Keratinocyte (primary cell): ENCODE results near the gene CNTNAP2. TPM values are rescaled to one million over a fixed set of nuclear protein-coding genes. Genes with fewer than 3 reads are reported as not detected.

Experiments used
- DNase-seq: peaks from one replicate; pipeline ENCODE4 v3.0.0-alpha.2; 2011; ENCODE audit warnings: low read depth, missing footprints, low spot score
- FAIRE-seq: peaks from 2 replicates; lab custom pipeline; 2011; peaks lifted over from hg19 to GRCh38; lab: Jason Lieb, UNC
- H2AFZ ChIP-seq: 2 replicates; pipeline ENCODE4 v1.6.0; 2012; ENCODE audit warnings: low read length, control low read depth, inconsistent platforms; ENCODE audit not compliant: control insufficient read depth
- H3K27ac ChIP-seq: 2 replicates; pipeline ENCODE4 v1.5.1; 2011; ENCODE audit warnings: low read length; ENCODE audit not compliant: control insufficient read depth, insufficient read depth
- H3K27me3 ChIP-seq: 3 replicates; pipeline ENCODE4 v1.6.0; 2011; ENCODE audit warnings: low read length; ENCODE audit not compliant: control insufficient read depth, insufficient read depth; ENCODE audit errors: extremely low read depth
- H3K36me3 ChIP-seq, 2 experiments: 2 replicates in 1 of 2; 3 replicates in 1 of 2; pipeline ENCODE4 v1.5.1; 2011; ENCODE audit warnings: low read length in 2 of 2, mild to moderate bottlenecking in 1 of 2; ENCODE audit not compliant: control insufficient read depth in 2 of 2, insufficient read depth in 2 of 2; ENCODE audit errors: extremely low read depth in 1 of 2
- H3K4me1 ChIP-seq: 3 replicates; pipeline ENCODE4 v1.5.1; 2011; ENCODE audit warnings: low read length; ENCODE audit not compliant: control insufficient read depth, insufficient read depth; ENCODE audit errors: extremely low read depth
- H3K4me2 ChIP-seq: 3 replicates; pipeline ENCODE4 v1.6.0; 2011; ENCODE audit warnings: low read depth, low read length; ENCODE audit not compliant: control insufficient read depth, insufficient read depth; ENCODE audit errors: extremely low read depth
- H3K4me3 ChIP-seq, 3 experiments: fragments of 200-600 bp in 1 of 3; sonication (generic) in 1 of 3; 2 replicates in 2 of 3; 3 replicates in 1 of 3; pipeline ENCODE4 v1.5.1; 2011 to 2016; ENCODE audit warnings: low read length in 3 of 3, mild to moderate bottlenecking in 3 of 3, control low read depth in 2 of 3, inconsistent platforms in 1 of 3, low read depth in 1 of 3, mixed read lengths in 1 of 3, mixed run types in 1 of 3, moderate library complexity in 1 of 3; ENCODE audit not compliant: control insufficient read depth in 2 of 3, insufficient read depth in 2 of 3; ENCODE audit errors: extremely low read depth in 1 of 3
- H3K79me2 ChIP-seq: 2 replicates; pipeline ENCODE4 v1.6.0; 2012; ENCODE audit warnings: low read length; ENCODE audit not compliant: control insufficient read depth, insufficient read depth
- H3K9ac ChIP-seq: 3 replicates; pipeline ENCODE4 v1.6.0; 2011; ENCODE audit warnings: low read length; ENCODE audit not compliant: control insufficient read depth, insufficient read depth; ENCODE audit errors: extremely low read depth
- H3K9me1 ChIP-seq: 3 replicates; pipeline ENCODE4 v1.6.0; 2011; ENCODE audit warnings: low read length; ENCODE audit not compliant: control insufficient read depth, insufficient read depth; ENCODE audit errors: extremely low read depth
- H3K9me3 ChIP-seq: 2 replicates; pipeline ENCODE4 v1.5.1; 2012; ENCODE audit warnings: low read depth, low read length; ENCODE audit not compliant: control insufficient read depth
- H4K20me1 ChIP-seq: 3 replicates; pipeline ENCODE4 v1.6.0; 2011; ENCODE audit warnings: low read length; ENCODE audit not compliant: control insufficient read depth, insufficient read depth; ENCODE audit errors: extremely low read depth
- EZH2 ChIP-seq: IDR thresholded peaks from one replicate; pipeline ENCODE4 v1.6.1; 2012; ENCODE audit warnings: inconsistent platforms, mild to moderate bottlenecking, low read length, moderate library complexity
- dilution Hi-C: fragments of 300-500 bp; cut with MboI; formaldehyde crosslinking; loops from one replicate; pipeline ENCODE4 v1.7.0; 2020; ENCODE audit warnings: low sequenced_read_pairs; ENCODE audit not compliant: extremely low pct_ligation_motif_present
- polyA plus RNA-seq, 5 experiments: library from polyadenylated mRNA; depleted of rRNA in 3 of 5; stranded (reverse) in 3 of 5; stranded (forward) in 1 of 5; unstranded in 1 of 5; fragments of >200 nt; gene quantifications; 1 replicate in 1 of 5; 2 replicates in 3 of 5; 3 replicates in 1 of 5; pipeline versions ENCODE4 v1.2.1 to v1.2.3, GENCODE V29; 2011 to 2012; ENCODE audit warnings: missing spikeins in 2 of 5, low read depth in 1 of 5, low replicate concordance in 1 of 5
- TF ChIP-seq, protein P1 (sequence below), 3 experiments: IDR thresholded peaks in 1 of 3; conservative IDR thresholded peaks in 1 of 3; optimal IDR thresholded peaks in 1 of 3; 2 replicates in 2 of 3; 3 replicates in 1 of 3; pipeline versions ENCODE3 to v1.5.1; 2011; ENCODE audit warnings: low read length in 3 of 3, mild to moderate bottlenecking in 3 of 3, moderate library complexity in 2 of 3, control low read depth in 1 of 3, inconsistent platforms in 1 of 3; ENCODE audit not compliant: insufficient read depth in 2 of 3; ENCODE audit errors: extremely low read depth in 1 of 3

CNTNAP2 gene
- polyA plus RNA-seq, 1 donor (not counting 4 experiments of a cell fraction or from before 2014, with no cell fraction given): 1.4 TPM

DNA sequence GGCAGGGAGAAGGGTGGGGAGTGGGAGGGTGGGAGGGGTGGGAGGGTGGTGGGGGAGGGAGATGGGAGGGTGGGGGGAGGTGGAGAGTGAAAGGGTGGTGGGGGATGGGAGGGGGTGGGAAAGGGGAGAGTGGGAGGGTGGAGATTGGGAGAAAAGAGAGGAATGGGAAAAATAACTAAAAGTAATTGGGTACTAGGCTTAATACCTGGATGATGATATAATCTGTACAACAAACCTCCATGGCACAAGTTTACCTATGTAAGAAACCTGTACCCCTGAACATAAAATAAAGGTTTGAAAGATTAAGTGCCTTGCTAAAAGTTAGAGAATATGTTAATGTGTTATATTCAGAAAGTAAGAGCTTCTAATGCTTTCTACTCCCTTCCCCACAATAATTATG lies 564.9 kb downstream of the CNTNAP2 start:
- Histone ChIP-seq H3K9ac (no peak overlapping the region), H3K36me3 (no peaks in the 10 kb centered on the region), H4K20me1 (no peaks in the 10 kb centered on the region), H3K4me3 (no peak overlapping the region), H3K4me1 (no peaks in the 10 kb centered on the region), H3K79me2 (no peaks in the 10 kb centered on the region), H2AFZ (no peak overlapping the region), H3K9me1 (no peaks in the 10 kb centered on the region), H3K27me3 (no peaks in the 10 kb centered on the region), H3K9me3 (no peaks in the 10 kb centered on the region), H3K4me2 (no peak overlapping the region), H3K27ac (no peak overlapping the region)
- no peak for DNase-seq
- no peak for TF ChIP-seq EZH2
- TF ChIP-seq, protein P1, sequence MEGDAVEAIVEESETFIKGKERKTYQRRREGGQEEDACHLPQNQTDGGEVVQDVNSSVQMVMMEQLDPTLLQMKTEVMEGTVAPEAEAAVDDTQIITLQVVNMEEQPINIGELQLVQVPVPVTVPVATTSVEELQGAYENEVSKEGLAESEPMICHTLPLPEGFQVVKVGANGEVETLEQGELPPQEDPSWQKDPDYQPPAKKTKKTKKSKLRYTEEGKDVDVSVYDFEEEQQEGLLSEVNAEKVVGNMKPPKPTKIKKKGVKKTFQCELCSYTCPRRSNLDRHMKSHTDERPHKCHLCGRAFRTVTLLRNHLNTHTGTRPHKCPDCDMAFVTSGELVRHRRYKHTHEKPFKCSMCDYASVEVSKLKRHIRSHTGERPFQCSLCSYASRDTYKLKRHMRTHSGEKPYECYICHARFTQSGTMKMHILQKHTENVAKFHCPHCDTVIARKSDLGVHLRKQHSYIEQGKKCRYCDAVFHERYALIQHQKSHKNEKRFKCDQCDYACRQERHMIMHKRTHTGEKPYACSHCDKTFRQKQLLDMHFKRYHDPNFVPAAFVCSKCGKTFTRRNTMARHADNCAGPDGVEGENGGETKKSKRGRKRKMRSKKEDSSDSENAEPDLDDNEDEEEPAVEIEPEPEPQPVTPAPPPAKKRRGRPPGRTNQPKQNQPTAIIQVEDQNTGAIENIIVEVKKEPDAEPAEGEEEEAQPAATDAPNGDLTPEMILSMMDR (optimal IDR thresholded peaks at IDR 0.05 in 1 of 3, IDR thresholded peaks at IDR 0.05 in 1 of 3, conservative IDR thresholded peaks at IDR 0.05 in 1 of 3; ENCODE audit: extremely low read depth in 1 of 3, insufficient read depth in 2 of 3, low read length in 3 of 3): no peak
- dilution Hi-C loops: no loop called here
- no peak for FAIRE-seq

DNA sequence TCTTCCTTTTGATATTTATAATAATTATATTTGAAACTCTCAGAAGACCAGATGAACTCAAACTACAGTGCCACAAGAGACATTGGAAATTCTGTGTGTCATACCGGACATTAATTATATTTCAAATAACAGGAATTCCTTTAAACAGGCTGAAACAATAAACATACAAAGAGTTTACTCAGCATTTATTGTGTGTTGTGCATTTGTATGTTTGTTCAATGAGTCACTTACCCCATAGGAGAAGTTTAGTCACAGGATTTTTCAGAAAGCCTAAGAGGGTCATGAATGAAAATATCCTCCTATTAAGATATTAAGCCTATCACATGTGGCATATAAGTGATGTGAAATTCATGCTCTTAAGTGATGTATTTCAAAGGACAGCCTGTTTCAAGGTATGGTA lies 566.8 kb downstream of the CNTNAP2 start:
- dilution Hi-C loops: no loop called here
- DNase-seq: no peak
- no peaks in the 10 kb centered on the region for H3K79me2 ChIP-seq

More for the DNA sequence above, 566.8 kb downstream of the CNTNAP2 start:
- no peaks in the 10 kb centered on the region for H4K20me1 ChIP-seq
- no peak for FAIRE-seq
- no peaks in the 10 kb centered on the region for H3K36me3 ChIP-seq
- H3K27ac ChIP-seq: no peak overlapping the region
- TF ChIP-seq EZH2: no peak
- TF ChIP-seq, protein P1 (optimal IDR thresholded peaks at IDR 0.05 in 1 of 3, IDR thresholded peaks at IDR 0.05 in 1 of 3, conservative IDR thresholded peaks at IDR 0.05 in 1 of 3; ENCODE audit: extremely low read depth in 1 of 3, insufficient read depth in 2 of 3, low read length in 3 of 3): no peak
- no peaks in the 10 kb centered on the region for H3K27me3 ChIP-seq
- no peak overlapping the region for H3K4me2 ChIP-seq
- no peaks in the 10 kb centered on the region for H3K9me1 ChIP-seq
- no peak overlapping the region for H2AFZ ChIP-seq
- no peaks in the 10 kb centered on the region for H3K9me3 ChIP-seq
- no peak overlapping the region for H3K9ac ChIP-seq
- H3K4me3 ChIP-seq: no peak overlapping the region
- no peaks in the 10 kb centered on the region for H3K4me1 ChIP-seq
